HG02973 (cell line): ENCODE results near the gene NCOR1.

Source experiments
- ATAC-seq: cut with Tn5 transposase; IDR thresholded peaks from one replicate; pipeline ENCODE4 v1.9.1; 2021; ENCODE audit warnings: moderate library complexity; ENCODE audit not compliant: unreplicated experiment

NCOR1 gene

DNA sequence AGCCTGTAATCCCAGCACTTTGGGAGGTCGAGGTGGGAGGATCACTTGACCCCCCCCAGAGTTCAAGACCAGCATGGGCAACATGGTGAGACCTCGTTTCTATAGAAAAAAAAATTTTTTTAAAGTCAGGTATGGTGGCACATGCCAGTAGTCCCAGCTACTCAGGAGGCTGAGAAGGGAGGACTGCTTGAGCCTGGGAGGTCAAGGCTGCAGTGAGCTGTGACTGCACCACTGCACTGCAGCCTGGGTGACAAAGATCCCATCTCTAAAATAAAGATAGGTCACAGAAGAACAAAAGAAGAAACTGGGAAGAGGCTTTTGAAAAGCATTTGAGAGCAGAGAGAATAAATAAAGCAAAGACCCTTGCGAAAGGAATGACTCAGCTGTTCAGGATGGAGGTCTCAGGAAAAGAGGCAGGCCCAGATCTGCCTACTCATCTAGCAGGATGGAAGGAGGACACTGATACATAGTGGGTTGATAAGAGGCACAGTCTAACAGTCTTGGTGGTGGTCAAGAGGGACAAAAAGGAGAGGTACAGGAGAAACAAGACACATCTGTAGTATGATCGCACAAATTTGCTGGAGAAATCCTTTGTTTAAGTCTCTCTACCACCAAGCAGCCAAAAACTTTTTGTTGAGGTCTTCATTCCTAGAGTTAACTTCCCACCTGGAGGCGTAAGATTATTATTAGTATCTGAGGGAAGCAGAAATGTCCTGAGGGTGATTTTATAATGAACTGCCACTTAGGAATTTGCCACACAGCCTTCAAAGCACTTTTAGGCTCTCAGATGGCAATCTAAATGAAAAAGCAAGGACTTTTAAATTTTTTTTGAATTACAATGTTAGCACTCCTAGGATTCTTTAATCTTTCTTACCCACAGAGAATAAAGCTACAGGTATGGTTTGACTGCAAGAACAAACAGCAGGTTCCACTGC, 233.4 kb downstream of the NCOR1 start:
- no peak for ATAC-seq

GRCh38 chr17:15981208-15981607, 234.1 kb downstream of the NCOR1 start:
- peak; percentile 89 for ATAC-seq
